Measurements from ENCODE around the gene FAM236B.
"Not testable (repeated sequence)": the region's sequence is repeated elsewhere in the genome, so short reads cannot be mapped to it uniquely, and the experiment has no call there.

Gene FAM236B

DNA sequence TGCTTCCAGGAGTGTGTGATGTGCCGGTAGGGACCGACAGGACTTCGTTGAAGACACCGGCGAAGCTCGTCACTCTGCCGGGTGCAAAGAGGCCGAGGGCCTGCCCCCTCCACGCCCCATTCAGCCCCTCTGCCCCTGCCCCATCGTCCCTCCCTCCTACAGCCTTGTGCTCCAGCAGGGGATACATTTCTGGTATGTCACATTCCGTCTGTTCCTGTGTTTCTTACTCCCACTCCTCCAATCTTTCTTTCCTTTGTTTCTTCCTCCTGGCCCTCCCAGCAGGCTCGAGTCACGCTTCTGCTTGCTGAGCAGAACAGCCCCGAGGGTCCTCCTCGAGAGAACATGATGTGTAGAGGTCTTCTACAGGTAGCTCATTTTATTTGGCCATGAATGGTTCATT is at the start of gene FAM236B:
TSS of gene FAM236B (minus strand) at position 101 of the 400 bp plus-strand sequence. CDS start at position 1, 100 bp downstream.
- not testable (repeated sequence) for DNase-seq (ENCODE audit: low read depth in 1 of 2, low spot score in 1 of 2)

DNA sequence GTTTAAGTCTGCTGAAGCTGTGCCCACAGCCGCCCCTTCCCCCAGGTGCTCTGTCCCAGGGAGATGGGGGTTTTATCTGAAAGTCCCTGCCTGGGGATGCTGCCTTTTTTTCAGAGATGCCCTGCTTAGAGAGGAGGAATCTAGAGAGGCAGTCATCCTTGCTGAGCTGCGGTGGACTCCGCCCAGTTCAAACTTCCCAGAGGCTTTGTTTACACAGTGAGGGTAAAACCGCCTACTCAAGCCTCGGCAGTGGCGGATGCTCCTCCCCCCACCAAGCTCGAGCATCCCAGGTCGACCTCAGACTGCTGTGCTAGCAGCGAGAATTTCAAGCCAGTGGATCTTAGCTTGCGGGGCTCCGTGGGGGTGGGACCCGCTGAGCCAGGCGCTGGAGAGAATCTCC is 48.2 kb upstream of the FAM236B start:
- not testable (repeated sequence) for DNase-seq (ENCODE audit: low read depth in 1 of 2, low spot score in 1 of 2)

DNA sequence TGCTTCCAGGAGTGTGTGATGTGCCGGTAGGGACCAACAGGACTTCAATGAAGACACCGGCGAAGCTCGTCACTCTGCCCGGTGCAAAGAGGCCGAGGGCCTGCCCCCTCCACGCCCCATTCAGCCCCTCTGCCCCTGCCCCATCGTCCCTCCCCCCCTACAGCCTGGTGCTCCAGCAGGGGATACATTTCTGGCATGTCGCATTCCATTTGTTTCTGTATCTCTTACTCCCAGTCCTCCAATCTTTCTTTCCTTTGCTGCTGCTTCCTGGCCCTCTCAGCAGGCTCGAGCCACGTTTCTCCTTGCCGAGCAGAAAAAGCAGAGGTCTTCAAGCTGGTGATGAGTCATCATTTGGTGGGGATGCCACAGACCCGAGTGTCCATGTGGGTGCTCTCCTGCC is 25.6 kb upstream of the FAM236B start, which contains the start of gene FAM236D:
TSS of gene FAM236D (minus strand) at position 101 of the 400 bp plus-strand sequence. CDS start at position 1, 100 bp downstream.
- not testable (repeated sequence) for DNase-seq (ENCODE audit: low read depth in 1 of 2, low spot score in 1 of 2)

DNA sequence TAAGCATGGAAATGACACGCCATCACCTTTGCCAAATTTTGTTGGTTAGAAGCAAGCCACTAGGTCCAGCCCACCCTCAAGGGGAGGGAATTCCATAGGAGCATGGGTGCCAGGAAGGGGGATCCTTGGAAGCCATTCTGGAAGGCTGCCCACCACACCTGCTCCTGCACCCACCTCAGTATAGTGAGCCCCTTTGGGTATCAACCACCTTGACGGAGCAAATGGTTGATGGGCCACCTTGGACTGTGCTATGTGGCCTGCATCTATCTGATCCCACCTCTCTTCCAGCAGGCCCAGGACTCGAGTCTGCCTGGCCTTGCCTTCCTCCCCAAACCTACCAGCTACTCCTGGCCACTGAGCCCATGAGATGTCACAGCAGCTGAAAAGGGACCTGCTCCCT is 7.9 kb upstream of the FAM236B start:
- DNase-seq (ENCODE audit: low read depth in 1 of 2, low spot score in 1 of 2), result not testable (repeated sequence)

DNA sequence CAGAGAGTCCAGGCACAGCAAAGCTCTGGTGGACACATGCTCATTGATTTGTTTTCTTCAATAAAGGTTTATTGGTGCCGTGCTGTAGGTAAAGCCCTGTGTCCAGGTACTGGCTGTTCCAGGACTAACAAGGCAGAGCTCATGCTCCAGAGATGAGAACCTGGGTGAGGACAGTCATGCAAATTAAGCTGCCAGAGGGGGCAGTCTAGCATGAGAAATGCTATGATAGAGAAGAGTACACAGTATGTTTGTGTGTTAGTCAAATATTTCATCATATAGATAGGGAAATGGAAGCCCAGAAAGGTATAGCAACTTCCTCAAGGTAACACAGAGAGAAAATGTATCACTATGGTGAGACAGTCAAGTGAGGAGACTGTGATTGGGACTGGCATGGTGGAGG is 5.7 kb upstream of the FAM236B start:
- DNase-seq (ENCODE audit: low read depth in 1 of 2, low spot score in 1 of 2), result not testable (repeated sequence)

DNA sequence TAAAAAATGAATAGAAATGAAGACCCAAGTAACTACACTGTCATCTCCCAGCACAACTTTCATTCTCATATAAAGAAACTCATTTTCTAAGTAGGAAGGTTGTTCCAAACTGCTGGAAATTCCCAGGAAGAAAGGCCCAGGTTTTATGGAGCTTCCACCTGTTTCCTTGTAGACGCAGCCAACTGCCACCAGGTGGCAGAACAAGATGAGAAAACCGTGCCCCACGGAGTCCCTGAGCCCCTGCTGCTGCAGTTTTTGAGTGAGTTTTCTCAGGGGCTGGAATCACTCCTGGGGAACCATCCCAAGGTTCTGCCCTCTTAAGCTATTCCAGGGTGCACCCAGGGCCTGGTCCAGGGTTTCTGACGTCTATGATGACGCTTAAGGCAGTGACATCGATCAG is 1.5 kb upstream of the FAM236B start:
- DNase-seq (ENCODE audit: low read depth in 1 of 2, low spot score in 1 of 2), result not testable (repeated sequence)

DNA sequence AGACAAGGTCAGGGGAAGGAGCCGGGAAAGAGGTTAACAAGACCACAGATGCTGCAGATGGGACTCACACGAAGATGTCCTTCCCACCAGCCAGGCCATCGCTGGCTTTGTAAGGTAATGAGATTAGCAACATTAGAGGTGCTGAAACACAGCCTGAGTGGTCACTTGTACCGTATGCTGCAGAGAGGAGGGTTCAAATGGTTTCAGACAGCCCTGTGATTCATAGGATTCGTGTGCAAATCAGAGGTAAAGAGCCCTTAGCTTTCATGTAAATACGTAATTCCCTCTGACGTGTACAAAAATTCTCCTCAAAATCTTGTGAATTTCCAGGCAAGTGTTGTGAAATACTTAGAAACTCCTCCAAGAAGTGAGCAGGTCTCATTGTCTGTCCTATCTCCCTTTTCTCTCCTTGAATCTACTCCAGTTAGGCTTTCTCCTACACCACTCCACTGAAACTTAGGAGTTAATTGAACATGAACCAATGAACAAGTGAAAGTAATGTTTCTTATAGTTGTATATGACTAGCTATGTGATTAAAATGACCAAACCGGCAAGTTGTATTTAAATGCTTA is 991 bp upstream of the FAM236B start:
- not testable (repeated sequence) for DNase-seq (ENCODE audit: low read depth in 1 of 2, low spot score in 1 of 2)

DNA sequence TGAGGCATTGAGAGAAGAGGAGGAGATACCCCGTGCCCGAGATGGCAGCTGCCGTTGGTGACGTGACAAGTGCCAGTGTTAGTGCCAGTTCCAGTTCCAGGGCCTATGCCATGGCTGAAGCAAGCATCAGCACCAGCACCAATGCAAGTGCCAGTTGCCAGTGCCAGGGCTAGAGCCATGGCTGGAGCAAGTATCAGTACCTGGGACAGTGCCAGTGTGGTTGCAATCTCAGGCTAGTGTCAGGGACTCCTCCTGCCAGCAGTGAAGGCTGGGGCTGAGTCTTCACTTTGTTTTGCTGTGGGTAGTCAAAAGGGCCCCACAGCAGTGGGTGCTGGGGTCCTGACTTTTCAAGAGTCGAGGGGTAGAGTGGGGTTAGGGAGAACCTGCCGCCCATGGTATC is 4.3 kb downstream of the FAM236B start:
- DNase-seq (ENCODE audit: low read depth in 1 of 2, low spot score in 1 of 2), result not testable (repeated sequence)

DNA sequence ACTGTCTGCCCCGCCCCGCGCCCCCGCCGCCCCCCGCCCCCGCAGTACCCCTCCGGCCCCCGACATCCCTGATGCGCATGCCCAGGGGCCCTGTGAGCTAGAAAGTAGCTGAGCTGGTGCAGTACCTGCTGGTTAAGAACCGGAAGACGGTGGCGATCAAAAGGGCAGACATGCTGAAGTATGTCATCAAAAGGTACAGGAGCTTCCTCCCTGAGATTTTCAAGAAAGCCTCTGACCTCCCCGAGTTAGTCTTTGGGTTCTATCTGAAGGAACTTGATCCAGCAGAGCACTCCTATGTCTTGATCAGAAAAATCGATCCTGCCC is 5.0 kb downstream of the FAM236B start:
- DNase-seq (ENCODE audit: low read depth in 1 of 2, low spot score in 1 of 2), result not testable (repeated sequence)

DNA sequence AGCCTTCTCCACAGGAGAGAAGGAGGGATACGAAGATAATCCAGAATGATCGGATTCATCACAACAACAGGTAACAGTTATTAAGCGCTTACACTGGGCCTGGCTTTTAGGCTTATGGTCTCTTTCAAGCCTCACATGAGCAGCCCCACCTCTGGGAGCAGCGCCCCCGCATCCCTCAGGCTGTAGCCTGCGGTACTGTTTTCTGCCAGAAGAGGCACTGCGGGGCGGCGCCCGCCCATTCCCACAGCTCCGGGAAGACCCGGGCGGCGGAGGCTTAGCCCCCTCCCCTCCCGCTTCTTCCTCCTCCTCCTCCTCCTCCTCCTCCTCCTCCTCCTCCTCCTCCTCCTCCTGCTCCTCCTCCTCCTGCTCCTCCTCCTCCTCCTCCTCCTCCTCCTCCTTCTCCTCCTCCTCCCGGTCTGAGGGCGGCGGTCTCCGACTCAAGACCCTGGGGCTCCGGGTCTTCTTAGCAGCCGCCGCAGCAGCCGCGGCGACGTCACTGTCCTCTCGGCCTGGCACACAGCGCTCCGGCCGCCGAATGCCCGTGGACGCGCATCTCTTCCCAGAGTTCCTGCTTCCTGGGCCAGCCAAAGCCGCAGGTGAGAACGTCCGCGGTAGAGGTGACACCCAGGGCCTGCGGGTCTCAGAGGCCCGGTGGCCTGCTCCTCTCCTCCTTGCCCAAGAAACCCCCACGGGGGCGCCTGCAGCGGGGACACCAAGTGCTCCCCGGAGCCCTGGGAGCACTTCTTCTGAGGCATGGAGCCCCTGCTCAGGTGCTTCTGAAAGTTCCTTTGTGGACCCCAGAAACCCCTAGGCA is 5.6 kb downstream of the FAM236B start, which contains the start of gene DMRTC1B:
TSS of gene DMRTC1B (plus strand) at position 238 of the 814 bp plus-strand sequence. CDS start 68,246 bp downstream, outside the sequence.
- not testable (repeated sequence) for DNase-seq (ENCODE audit: low read depth in 1 of 2, low spot score in 1 of 2)

DNA sequence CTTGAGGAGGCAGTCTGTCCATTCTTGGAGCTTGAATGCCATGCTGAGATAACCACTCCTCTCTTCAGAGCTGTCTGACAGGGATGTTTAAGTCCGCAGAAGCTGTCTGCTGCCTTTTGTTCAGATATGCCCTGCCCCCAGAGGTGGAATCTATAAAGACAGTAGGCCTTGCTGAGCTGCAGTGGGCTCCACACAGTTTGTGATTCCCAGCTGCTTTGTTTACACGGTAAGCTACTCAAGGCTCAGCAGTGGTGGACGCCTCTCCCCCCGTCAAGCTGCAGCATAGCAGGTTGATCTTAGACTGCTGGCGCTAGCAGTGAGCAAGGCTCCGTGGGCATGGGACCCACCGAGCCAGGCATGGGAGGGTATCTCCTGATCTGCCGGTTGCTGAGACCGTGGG is 22.0 kb downstream of the FAM236B start:
- not testable (repeated sequence) for DNase-seq (ENCODE audit: low read depth in 1 of 2, low spot score in 1 of 2)

DNA sequence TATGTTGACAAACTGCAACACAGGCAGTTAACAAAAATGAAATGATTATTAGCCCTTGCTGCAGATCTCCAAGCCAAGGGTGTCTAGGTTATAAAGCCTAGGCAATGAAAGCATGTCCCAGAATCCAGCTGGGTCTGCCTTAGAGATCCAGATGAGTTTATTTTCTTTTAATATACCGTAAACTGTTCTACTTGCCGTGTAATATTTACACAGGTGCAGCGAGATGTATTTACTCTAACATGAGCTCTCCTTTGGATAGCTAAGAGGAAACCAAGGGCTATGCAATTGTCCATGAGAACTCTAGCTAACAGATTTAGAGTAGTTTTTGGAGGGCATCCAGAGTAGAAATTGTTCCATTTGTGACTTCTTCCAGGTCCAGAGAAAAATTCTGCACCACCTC is 33.9 kb downstream of the FAM236B start:
- DNase-seq (ENCODE audit: low read depth in 1 of 2, low spot score in 1 of 2), result not testable (repeated sequence)

DNA sequence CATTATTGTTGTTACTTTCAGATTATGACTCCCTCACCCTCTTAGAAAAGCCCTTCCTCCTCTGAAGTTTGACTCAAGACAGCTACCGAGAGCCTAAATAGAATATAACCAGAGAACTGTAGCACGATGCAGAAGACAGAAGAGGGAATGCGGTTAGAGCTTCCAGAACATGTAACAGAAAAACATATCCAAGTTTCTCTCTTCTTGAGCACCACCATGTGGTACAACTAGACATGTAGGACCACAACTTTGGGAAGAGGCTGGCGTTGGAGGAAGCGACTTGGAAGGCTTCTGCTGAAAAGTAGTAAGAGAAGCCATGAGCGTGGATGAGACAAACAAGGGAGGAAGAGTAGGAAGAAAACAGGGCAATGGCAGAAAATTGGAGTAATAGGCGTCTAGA is 36.9 kb downstream of the FAM236B start:
- not testable (repeated sequence) for DNase-seq (ENCODE audit: low read depth in 1 of 2, low spot score in 1 of 2)

DNA sequence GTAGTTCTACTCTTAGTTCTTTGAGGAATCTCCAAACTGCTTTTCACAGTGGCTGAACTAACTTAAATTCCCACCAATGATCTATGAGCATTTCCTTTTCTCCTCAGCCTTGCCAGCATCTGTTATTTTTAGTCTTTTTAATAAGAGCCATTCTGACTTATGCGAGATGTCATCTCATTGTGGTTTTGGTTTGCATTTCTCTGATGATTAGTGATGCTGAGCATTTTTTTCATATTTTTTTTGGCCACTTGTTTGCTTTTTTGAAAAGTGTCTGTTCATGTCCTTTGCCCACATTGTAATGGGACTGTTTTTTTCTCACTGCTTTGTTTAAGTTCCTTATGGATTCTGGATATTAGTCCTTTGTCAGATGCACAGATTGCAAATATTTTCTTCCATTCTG is 46.9 kb downstream of the FAM236B start:
- DNase-seq (ENCODE audit: low read depth in 1 of 2, low spot score in 1 of 2), result no peak

DNA sequence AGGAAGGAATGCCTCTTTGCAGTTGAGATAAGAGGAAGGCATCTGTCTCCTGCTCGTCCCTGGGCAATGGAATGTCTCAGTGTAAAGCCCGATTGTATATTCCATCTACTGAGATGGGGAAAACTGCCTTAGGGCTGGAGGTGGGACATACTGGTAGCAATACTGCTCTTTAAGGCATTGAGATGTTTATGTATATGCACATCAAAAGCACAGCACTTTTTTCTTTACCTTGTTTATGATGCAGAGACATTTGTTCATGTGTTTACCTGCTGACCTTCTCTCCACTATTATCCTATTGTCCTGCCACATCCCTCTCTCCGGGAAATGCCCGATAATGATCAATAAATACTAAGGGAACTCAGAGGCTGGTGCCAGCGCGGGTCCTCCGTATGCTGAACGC is 48.8 kb downstream of the FAM236B start:
- DNase-seq (ENCODE audit: low read depth in 1 of 2, low spot score in 1 of 2), result not testable (repeated sequence)
